ENCODE data around the gene DVL3. TPM values are rescaled to one million over a fixed set of nuclear protein-coding genes. Genes with fewer than 3 reads are reported as not detected.

DVL3 gene
- total and polyA plus RNA-seq, 4 donors = 8.6 to 26.3 (median 17.4) TPM

GRCh38 chr3:184176377-184177330 is 21.5 kb downstream of the DVL3 start:
- 71% methylated on average over 19 of the region's 19 CpGs for WGBS
- no peaks in the 10 kb centered on the region for H3K27me3 ChIP-seq (ENCODE audit: control insufficient read depth in 4 of 4, insufficient read depth in 4 of 4, low read length in 3 of 4)
- TF ChIP-seq REST (IDR thresholded peaks at IDR 0.05) = peak; percentile 22
- TF ChIP-seq RXRA (IDR thresholded peaks at IDR 0.05) = peak in 1 of 2 donors; percentile 27
- TF ChIP-seq NR2F2 (IDR thresholded peaks at IDR 0.05) = peak; percentile 68
- TF ChIP-seq SP1 (IDR thresholded peaks at IDR 0.05) = peak; percentile 26
- no peak for TF ChIP-seq HNF4G (IDR thresholded peaks at IDR 0.05)
- no peak for TF ChIP-seq FOXA1 (IDR thresholded peaks at IDR 0.05)
- TF ChIP-seq YY1 (IDR thresholded peaks at IDR 0.05) = peak; percentile 47
- peak overlapping the region; percentile 9 to 79 (median 40) for H3K4me3 ChIP-seq (ENCODE audit: low read depth in 1 of 3, low read length in 3 of 3)
- H3K4me1 ChIP-seq (ENCODE audit: control insufficient read depth in 4 of 4, insufficient read depth in 4 of 4, low read length in 3 of 4) = peaks cover 6 to 29% (median 19%) of the 10 kb centered on the region in 4 donors
- peak overlapping the region in 1 of 2 donors; percentile 55 for H3K9ac ChIP-seq (ENCODE audit: low read depth in 1 of 2, low read length in 2 of 2)
- H3K36me3 ChIP-seq (ENCODE audit: control insufficient read depth in 4 of 4, insufficient read depth in 3 of 4, low read depth in 1 of 4, low read length in 3 of 4) = peaks cover 11 to 43% (median 27%) of the 10 kb centered on the region in 4 donors
- no peak for DNase-seq (ENCODE audit: low spot score)
- H3K27ac ChIP-seq (ENCODE audit: low read depth in 1 of 2, low read length in 2 of 2) = peak overlapping the region; percentile 33 to 94
- no peaks in the 10 kb centered on the region for H3K9me3 ChIP-seq (ENCODE audit: control insufficient read depth in 4 of 4, low read length in 3 of 4)

GRCh38 chr3:184177331-184177731 is 22.2 kb downstream of the DVL3 start:
- H3K27ac ChIP-seq (ENCODE audit: low read depth in 1 of 2, low read length in 2 of 2) = peak overlapping the region; percentile 28 to 33
- no peak overlapping the region for H3K9ac ChIP-seq (ENCODE audit: low read depth in 1 of 2, low read length in 2 of 2)
- H3K4me3 ChIP-seq (ENCODE audit: low read depth in 1 of 3, low read length in 3 of 3) = no peak overlapping the region
- WGBS = 68% methylated on average over 4 of the region's 4 CpGs
- H3K27me3 ChIP-seq (ENCODE audit: control insufficient read depth in 4 of 4, insufficient read depth in 4 of 4, low read length in 3 of 4) = no peaks in the 10 kb centered on the region
- no peak for DNase-seq (ENCODE audit: low spot score)
- peaks cover 6 to 29% (median 19%) of the 10 kb centered on the region in 4 donors for H3K4me1 ChIP-seq (ENCODE audit: control insufficient read depth in 4 of 4, insufficient read depth in 4 of 4, low read length in 3 of 4)
- peaks cover 17 to 49% (median 31%) of the 10 kb centered on the region in 4 donors for H3K36me3 ChIP-seq (ENCODE audit: control insufficient read depth in 4 of 4, insufficient read depth in 3 of 4, low read depth in 1 of 4, low read length in 3 of 4)
- no peak for TF ChIP-seq TAF1 (conservative IDR thresholded peaks at IDR 0.05)
- TF ChIP-seq GABPA (IDR thresholded peaks at IDR 0.05 in 1 of 2, conservative IDR thresholded peaks at IDR 0.05 in 1 of 2) = no peak
- no peak for TF ChIP-seq FOXA2 (IDR thresholded peaks at IDR 0.05)
- no peaks in the 10 kb centered on the region for H3K9me3 ChIP-seq (ENCODE audit: control insufficient read depth in 4 of 4, low read length in 3 of 4)

- DNase-seq (ENCODE audit: low spot score) = no peak
- H3K9me3 ChIP-seq (ENCODE audit: control insufficient read depth in 4 of 4, low read length in 3 of 4) = no peaks in the 10 kb centered on the region
- H3K4me1 ChIP-seq (ENCODE audit: control insufficient read depth in 4 of 4, insufficient read depth in 4 of 4, low read length in 3 of 4) = peaks cover 6 to 29% (median 19%) of the 10 kb centered on the region in 4 donors
- no peak for TF ChIP-seq RXRA (IDR thresholded peaks at IDR 0.05)
- no peak for TF ChIP-seq HNF4G (IDR thresholded peaks at IDR 0.05)
- no peak for TF ChIP-seq NR2F2 (IDR thresholded peaks at IDR 0.05)
- no peak for TF ChIP-seq JUND (IDR thresholded peaks at IDR 0.05)
- no peak for TF ChIP-seq REST (IDR thresholded peaks at IDR 0.05)
- TF ChIP-seq ZBTB33 (IDR thresholded peaks at IDR 0.05) = no peak
- no peak for TF ChIP-seq SP1 (IDR thresholded peaks at IDR 0.05)
- TF ChIP-seq RAD21 (IDR thresholded peaks at IDR 0.05) = no peak
- no peak for TF ChIP-seq YY1 (IDR thresholded peaks at IDR 0.05)
- H3K27ac ChIP-seq (ENCODE audit: low read depth in 1 of 2, low read length in 2 of 2) = no peak overlapping the region
- 89% methylated on average over 14 of the region's 14 CpGs for WGBS
- no peak overlapping the region for H3K9ac ChIP-seq (ENCODE audit: low read depth in 1 of 2, low read length in 2 of 2)
- H3K27me3 ChIP-seq (ENCODE audit: control insufficient read depth in 4 of 4, insufficient read depth in 4 of 4, low read length in 3 of 4) = no peaks in the 10 kb centered on the region
- H3K36me3 ChIP-seq (ENCODE audit: control insufficient read depth in 4 of 4, insufficient read depth in 3 of 4, low read depth in 1 of 4, low read length in 3 of 4) = peaks cover 17 to 54% (median 35%) of the 10 kb centered on the region in 4 donors
- no peak overlapping the region for H3K4me3 ChIP-seq (ENCODE audit: low read depth in 1 of 3, low read length in 3 of 3)
These were observed 22.7 kb downstream of the DVL3 start for GRCh38 chr3:184177767-184178306.
